Stimulated activated CD8-positive, alpha-beta memory T cell treated with anti-CD3 and anti-CD28 coated beads, Interleukin-15, amount 100 ng/mL, for 1 hour (primary cell): ENCODE results near the gene UBL4A.
A peak's percentile ranks its signal among the peaks of the same experiment; 100 is the strongest.
"Not testable (repeated sequence)": the region's sequence is repeated elsewhere in the genome, so short reads cannot be mapped to it uniquely, and the experiment has no call there.

Experiments
- DNase-seq: peaks from one replicate; pipeline ENCODE4 v3.0.0-alpha.2; 2020; ENCODE audit warnings: low read depth

The UBL4A gene

DNA sequence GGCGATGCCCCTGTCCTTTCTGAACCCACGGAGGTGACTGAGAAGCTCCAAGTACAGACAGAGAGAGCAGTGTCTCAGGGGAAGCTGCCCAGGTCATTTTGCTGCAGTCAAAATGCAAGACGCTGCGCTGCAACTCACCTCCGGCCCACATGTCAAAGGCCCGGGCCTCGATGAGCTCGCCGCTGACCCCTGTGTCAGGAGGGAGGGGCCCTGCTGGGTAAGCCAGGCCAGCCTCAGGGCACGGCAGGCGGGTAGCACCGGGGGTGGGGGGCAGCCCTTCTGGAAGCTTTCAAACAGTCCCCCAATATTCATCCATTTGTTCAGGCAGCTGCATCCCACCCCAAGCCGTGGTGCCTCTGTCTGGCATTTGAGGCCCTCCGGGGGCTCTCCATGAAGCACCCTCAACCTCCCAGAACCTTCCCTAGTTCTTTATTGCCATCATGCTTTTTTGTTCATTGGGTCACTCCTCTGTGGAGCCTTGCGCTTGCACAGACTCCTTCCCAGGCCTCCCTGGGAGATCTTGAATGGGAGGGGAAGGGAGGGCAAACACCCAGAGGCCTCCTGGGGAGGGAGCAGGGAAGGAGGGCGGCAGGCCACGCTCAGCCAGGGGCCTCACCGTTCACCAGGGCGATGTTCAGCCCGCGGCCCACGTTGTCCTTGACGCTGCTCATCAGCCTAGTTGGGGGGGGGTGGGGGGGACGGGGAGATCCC is 21.4 kb upstream of the UBL4A start:
- DNase-seq = no peak

GRCh38 chrX:154506483-154507332 is 20.3 kb upstream of the UBL4A start:
- no peak for DNase-seq

- no peak for DNase-seq
These were observed 19.3 kb upstream of the UBL4A start for GRCh38 chrX:154505734-154506133.

- no peak for DNase-seq
These were observed 16.6 kb upstream of the UBL4A start for GRCh38 chrX:154502989-154503388.

DNA sequence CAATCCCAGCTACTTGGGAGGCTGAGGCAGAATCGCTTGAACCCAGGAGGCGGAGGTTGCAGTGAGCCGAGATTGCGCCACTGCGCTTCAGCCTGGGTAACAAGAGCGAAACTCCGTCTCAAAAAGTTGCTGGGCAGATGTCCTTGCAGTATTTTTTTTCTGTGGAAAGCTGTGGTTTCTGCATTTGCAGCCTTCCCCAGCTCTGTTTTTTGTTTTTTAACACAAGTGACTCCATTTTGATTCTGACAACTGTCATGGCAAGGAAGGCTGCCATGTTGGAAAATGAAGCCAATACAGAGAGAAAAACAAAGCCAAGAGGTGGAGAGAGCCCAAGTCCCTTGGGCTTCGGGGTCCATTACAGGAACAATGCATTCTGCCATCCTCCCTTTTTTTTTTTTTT is 15.7 kb upstream of the UBL4A start:
- no peak for DNase-seq

- not testable (repeated sequence) for DNase-seq
These were observed 15.0 kb upstream of the UBL4A start for GRCh38 chrX:154501423-154501822.

GRCh38 chrX:154496591-154497137 is 10.2 kb upstream of the UBL4A start:
- not testable (repeated sequence) for DNase-seq

DNA sequence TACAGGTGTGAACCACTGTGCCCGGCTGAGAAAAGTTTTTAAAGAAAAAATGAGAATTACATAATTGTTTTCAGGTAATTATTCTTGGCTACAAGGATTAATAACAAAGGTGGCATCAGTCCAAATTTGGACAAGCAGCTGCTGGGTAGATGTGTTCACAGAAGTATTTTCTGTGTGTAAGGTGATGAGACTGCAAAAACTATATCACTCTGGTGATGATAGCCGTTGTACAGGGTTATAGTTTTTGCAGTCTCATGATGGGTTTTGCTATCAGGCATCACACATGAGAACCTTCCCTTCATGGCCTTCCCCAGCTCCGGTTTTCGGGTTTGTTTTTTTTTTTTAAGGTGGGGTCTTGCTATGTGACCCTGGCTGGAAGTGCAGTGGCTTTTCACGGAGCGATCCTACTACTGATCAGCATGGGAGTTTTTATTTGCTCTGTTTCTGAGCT is 9.1 kb upstream of the UBL4A start:
- DNase-seq = no peak

DNA sequence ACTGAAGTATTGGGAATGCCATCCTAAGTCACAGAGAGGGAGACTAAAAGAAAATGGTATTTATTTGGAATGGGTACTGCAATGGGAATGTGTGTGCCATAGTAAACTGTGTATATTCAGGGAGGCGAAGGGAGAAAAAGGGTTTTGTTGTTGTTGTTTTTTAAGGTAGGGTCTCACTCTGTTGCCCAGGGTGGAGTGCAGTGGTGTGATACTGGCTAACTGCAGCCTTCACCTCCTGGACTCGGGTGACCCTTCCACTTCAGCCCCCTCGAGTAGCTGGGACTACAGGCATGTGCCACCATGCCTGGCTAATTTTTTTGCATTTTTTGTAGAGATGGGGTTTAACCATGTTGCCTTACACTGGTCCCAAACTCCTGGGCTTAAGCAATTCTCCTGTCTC is 8.3 kb upstream of the UBL4A start:
- DNase-seq = no peak

DNA sequence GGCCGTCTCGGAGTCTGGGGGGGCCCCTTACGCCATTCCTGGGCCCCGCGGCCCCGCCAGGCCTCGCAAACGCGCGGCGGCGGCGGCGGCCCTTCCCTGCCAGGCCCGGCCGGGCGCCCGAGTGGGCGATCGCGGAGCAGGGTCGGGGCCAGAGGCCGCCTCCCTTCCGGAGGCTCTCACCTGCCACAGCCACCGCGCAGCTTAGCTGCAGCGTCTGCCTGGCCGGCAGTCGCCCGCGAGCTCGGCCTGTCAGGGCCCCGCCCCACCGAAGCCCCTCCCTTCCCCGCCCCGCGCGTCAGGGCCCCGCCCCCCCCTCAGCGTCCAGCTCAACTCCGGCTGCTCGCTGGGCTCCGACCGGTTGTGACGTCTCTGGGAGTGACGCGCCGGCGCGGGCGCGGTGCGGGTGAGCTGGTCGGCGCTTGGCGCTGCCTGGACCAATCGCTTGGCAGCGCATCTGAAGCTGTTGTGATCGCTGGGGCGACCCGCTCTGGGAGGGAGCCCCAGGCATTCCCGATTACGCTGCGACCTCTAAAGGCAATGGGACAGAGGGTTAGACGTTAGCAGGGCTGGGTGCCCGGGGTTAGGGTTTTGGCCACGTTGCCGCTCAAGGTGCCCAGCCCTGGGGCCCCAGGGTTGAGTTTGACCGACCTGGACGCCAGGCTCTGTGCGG is 4.1 kb upstream of the UBL4A start, which contains the start of gene SLC10A3:
Gene SLC10A3 (minus strand): TSS at position 216 of the 670 bp plus-strand sequence. CDS start 1,689 bp downstream, outside the sequence.
- peak; percentile 69 for DNase-seq

DNA sequence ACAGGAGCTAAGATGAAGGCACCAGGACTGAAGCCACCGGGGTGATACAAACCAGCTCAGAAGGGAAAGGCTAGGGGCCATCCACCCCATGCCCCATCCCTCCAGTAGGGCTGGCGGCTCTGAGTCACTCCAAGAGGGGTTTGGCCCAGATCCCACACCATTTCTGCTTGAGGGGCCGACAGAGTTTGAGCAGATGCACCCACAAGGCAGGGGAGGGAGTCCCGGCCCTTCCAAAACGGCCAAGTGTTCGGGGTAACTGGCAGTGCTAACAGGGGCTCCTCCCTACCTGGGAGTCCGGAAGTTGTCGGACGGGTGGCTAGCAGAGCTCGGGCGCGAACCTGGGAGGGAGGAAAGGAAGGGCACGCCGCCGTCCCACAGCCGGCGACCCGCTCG is 3.6 kb upstream of the UBL4A start:
- DNase-seq = no peak

- DNase-seq = no peak
These were observed 2.8 kb upstream of the UBL4A start for GRCh38 chrX:154489182-154489581.

GRCh38 chrX:154488336-154489075 is 2.1 kb upstream of the UBL4A start:
- DNase-seq = no peak

DNA sequence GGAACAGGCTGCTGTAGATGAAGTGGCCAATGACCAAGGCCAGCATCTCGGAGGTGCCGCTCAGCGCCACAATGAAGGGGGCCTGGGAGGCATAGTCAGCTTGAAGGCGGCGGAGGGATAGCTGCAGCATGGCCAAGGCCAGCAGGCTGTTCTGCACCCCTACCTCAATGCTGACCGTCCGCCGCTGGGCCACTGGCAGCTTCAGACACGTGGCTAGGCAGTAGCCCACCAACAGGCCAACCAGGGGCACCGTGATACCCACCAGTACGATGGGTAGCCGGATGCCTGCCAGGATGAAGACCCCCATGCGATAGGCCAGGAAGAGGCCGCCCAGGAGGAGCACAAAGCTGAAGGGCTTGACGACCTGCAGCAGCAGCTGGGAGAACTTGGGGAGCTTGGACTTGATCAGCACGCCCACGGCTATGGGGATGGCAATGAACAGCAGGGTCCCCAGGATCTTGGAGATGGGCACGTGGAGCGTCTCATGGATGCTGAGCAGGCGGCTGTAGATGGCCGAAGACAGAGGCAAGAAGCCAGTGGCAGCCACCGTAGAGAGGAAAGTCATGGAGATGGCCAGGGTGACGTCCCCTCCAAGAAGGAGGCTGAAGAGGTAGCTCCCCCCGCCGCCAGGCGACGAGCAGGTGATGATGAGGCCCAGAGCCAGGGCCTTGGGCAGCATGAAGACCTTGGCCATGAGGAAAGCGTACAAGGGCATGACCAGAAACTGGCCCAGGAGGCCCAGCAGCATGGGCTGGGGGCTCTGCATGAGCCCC is 1.3 kb upstream of the UBL4A start:
- DNase-seq = no peak

DNA sequence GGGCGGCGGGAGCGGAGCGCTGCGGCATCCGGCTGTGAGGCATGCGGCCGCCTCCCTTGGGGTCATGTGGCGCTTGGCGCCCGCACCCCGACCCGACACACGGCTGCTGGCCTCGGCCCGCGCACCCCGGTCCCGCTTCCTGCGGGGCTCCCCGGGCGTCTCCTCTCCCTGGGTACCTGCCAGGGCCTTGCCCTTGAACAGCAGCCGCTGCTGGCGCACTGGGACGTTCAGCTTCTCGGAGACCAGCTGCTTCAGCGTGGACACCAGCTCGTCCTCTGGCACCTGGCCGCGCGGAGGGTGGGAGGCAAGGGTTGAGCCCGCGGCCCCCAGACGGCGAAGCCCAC is 391 bp downstream of the UBL4A start:
- DNase-seq = no peak

- no peak for DNase-seq
These were observed 1.0 kb downstream of the UBL4A start for GRCh38 chrX:154485150-154486051.

DNA sequence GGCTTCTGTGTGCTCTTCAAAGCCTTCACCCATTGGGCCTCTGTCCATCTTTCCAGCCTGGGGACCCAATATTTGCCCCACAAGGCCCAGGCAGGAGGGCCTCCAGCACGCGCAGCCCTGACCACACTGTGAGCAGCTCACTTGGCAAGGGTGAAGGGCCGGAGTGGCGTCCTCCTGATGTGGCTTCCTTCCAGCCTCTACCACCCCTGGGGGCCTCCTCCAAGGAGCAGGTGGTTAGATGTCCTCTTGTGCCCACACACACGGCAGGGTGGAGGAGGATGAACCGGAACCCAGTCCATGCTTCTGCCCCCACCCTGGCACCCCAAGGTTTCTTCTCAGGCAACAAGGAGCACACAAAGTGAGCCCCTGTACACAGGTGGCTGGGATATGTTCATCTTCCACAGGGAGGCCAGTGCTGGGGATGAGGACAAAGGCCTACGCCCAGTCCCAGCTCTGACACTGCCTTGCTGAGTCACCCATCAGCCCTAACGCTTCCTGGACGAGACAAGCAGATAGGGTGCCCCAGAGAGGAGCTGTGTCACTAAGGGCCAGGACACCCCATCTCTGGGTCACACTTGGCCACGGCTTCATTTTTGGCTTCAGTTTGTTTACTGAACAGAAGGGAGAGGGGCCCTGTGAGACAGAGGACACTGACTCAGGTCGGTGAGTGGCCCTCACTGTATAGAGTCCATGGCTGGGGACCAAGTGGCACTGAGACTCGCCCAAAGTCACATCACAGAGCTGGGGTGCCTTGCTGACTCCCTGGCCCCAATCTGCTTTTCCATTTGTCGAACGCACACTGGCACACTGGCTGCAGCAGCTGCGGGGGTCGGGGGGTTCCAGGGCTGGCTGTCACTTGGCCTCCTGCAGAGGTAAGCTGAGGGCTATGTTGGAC is 1.9 kb downstream of the UBL4A start:
- no peak for DNase-seq

DNA sequence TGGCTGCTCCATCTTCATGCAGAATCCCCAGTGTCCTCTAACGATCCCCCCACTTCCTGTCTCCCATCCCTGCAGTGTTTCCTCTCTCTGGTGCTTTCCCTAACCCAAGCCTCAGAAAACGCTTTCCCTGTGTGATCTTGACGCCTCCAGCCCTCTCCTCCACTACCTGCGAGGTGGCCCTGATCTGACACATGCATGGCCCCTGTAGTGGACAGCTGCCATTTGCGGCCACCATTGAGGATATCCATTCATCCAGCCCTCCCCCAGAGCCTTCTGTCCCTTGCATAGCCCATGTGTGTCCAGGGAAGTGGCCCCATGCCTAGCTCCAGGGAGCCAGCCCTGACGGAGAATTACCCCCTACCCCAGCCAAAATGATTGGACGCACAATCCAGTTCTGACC is 3.1 kb downstream of the UBL4A start:
- no peak for DNase-seq

DNA sequence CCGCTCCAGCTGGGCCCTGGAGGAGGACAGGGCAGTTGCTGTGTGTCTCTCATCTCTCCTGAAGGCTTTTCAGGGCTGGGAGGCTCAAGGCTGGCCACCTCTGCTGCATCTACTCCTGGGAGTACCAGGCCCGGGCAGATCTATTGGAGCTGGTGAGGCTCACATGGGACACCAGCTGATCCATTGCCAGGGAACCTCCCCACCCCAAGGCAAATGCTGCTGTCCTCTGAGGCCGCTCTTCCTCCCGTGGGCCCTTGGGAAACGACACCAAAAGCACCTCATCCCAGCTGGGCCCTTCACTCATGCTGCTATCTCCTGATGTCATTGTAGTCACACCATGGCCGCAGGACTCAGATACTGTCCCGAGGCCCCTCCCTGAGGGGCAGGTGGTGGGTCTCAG is 3.6 kb downstream of the UBL4A start:
- no peak for DNase-seq
